HEK293 (cell line): ENCODE results near the gene UGT2A3.

Source experiments
- RBAK ChIP-seq: fragments of 450-650 bp; formaldehyde crosslinking; IDR thresholded peaks from 2 replicates; pipeline ENCODE4 v1.5.1; 2016; ENCODE audit warnings: missing biosample characterization, missing genetic modification characterization
- TF ChIP-seq, protein P1 (sequence below): fragments of 450-650 bp; formaldehyde crosslinking; IDR thresholded peaks from 2 replicates; pipeline ENCODE4 v1.5.1; 2016; ENCODE audit warnings: missing biosample characterization, missing genetic modification characterization
- TF ChIP-seq, protein P2 (sequence below): fragments of 450-650 bp; formaldehyde crosslinking; IDR thresholded peaks from 2 replicates; pipeline ENCODE4 v1.5.1; 2016; ENCODE audit warnings: missing biosample characterization, missing genetic modification characterization
- TF ChIP-seq, protein P3 (sequence below): fragments of 450-650 bp; formaldehyde crosslinking; IDR thresholded peaks from 2 replicates; pipeline ENCODE4 v1.5.1; 2016; ENCODE audit warnings: missing biosample characterization, missing genetic modification characterization, low read depth
- TF ChIP-seq, protein P4 (sequence below): fragments of 450-650 bp; formaldehyde crosslinking; IDR thresholded peaks from 2 replicates; pipeline ENCODE4 v1.5.1; 2016; ENCODE audit warnings: missing biosample characterization, missing genetic modification characterization

DNA sequence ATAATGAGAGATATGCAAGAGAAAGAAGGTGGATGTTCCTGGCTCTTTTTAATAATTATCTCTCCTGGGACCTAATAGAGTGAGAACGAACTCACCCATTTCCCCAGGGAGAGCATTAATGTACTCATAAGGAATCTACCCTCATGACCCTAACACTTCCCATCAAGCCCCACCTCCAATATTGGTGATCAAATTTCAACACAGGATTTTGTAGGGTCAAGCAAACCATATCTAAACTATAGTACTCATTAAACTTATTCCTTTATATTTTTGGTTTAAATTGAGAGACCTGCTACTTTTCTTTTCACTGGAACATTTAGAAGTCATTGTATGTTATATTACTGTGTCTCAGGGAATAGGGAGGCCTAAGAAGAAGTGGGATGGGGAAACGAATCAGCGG lies 2.6 kb downstream of the UGT2A3 start:
- TF ChIP-seq, protein P1, sequence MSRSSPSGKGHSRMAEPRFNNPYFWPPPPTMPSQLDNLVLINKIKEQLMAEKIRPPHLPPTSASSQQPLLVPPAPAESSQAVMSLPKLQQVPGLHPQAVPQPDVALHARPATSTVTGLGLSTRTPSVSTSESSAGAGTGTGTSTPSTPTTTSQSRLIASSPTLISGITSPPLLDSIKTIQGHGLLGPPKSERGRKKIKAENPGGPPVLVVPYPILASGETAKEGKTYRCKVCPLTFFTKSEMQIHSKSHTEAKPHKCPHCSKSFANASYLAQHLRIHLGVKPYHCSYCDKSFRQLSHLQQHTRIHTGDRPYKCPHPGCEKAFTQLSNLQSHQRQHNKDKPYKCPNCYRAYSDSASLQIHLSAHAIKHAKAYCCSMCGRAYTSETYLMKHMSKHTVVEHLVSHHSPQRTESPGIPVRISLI (tag by site-specific recombination) = no peak
- TF ChIP-seq, protein P2, sequence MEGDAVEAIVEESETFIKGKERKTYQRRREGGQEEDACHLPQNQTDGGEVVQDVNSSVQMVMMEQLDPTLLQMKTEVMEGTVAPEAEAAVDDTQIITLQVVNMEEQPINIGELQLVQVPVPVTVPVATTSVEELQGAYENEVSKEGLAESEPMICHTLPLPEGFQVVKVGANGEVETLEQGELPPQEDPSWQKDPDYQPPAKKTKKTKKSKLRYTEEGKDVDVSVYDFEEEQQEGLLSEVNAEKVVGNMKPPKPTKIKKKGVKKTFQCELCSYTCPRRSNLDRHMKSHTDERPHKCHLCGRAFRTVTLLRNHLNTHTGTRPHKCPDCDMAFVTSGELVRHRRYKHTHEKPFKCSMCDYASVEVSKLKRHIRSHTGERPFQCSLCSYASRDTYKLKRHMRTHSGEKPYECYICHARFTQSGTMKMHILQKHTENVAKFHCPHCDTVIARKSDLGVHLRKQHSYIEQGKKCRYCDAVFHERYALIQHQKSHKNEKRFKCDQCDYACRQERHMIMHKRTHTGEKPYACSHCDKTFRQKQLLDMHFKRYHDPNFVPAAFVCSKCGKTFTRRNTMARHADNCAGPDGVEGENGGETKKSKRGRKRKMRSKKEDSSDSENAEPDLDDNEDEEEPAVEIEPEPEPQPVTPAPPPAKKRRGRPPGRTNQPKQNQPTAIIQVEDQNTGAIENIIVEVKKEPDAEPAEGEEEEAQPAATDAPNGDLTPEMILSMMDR = no peak
- TF ChIP-seq, protein P3, sequence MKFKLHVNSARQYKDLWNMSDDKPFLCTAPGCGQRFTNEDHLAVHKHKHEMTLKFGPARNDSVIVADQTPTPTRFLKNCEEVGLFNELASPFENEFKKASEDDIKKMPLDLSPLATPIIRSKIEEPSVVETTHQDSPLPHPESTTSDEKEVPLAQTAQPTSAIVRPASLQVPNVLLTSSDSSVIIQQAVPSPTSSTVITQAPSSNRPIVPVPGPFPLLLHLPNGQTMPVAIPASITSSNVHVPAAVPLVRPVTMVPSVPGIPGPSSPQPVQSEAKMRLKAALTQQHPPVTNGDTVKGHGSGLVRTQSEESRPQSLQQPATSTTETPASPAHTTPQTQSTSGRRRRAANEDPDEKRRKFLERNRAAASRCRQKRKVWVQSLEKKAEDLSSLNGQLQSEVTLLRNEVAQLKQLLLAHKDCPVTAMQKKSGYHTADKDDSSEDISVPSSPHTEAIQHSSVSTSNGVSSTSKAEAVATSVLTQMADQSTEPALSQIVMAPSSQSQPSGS (tag by site-specific recombination) = no peak
- no peak for TF ChIP-seq RBAK (tag by site-specific recombination)
- TF ChIP-seq, protein P4, sequence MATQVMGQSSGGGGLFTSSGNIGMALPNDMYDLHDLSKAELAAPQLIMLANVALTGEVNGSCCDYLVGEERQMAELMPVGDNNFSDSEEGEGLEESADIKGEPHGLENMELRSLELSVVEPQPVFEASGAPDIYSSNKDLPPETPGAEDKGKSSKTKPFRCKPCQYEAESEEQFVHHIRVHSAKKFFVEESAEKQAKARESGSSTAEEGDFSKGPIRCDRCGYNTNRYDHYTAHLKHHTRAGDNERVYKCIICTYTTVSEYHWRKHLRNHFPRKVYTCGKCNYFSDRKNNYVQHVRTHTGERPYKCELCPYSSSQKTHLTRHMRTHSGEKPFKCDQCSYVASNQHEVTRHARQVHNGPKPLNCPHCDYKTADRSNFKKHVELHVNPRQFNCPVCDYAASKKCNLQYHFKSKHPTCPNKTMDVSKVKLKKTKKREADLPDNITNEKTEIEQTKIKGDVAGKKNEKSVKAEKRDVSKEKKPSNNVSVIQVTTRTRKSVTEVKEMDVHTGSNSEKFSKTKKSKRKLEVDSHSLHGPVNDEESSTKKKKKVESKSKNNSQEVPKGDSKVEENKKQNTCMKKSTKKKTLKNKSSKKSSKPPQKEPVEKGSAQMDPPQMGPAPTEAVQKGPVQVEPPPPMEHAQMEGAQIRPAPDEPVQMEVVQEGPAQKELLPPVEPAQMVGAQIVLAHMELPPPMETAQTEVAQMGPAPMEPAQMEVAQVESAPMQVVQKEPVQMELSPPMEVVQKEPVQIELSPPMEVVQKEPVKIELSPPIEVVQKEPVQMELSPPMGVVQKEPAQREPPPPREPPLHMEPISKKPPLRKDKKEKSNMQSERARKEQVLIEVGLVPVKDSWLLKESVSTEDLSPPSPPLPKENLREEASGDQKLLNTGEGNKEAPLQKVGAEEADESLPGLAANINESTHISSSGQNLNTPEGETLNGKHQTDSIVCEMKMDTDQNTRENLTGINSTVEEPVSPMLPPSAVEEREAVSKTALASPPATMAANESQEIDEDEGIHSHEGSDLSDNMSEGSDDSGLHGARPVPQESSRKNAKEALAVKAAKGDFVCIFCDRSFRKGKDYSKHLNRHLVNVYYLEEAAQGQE (tag by site-specific recombination) = no peak
